Nephron progenitor cell (in vitro differentiated cells): Measurements from ENCODE around the gene TNFRSF14.
A peak's percentile ranks its signal among the peaks of the same experiment; 100 is the strongest.
"Not testable (repeated sequence)": the region's sequence is repeated elsewhere in the genome, so short reads cannot be mapped to it uniquely, and the experiment has no call there.

ENCODE experiments used
- DNase-seq: peaks from one replicate; pipeline ENCODE4 v3.0.0; 2021
- H3K27ac Mint-ChIP-seq: 2 replicates; pipeline ENCODE4 v1.8.0; 2021; ENCODE audit warnings: mild to moderate bottlenecking, moderate library complexity, mixed read lengths
- H3K27me3 Mint-ChIP-seq: 2 replicates; pipeline ENCODE4 v1.8.0; 2021; ENCODE audit warnings: mild to moderate bottlenecking, low read depth, mixed read lengths; ENCODE audit not compliant: poor library complexity
- H3K36me3 Mint-ChIP-seq: 2 replicates; pipeline ENCODE4 v1.8.0; 2021; ENCODE audit warnings: low read depth, mixed read lengths
- H3K4me1 Mint-ChIP-seq: 2 replicates; pipeline ENCODE4 v1.8.0; 2021; ENCODE audit warnings: mixed read lengths
- H3K4me3 Mint-ChIP-seq: 2 replicates; pipeline ENCODE4 v1.8.0; 2021; ENCODE audit warnings: mild to moderate bottlenecking, moderate library complexity, mixed read lengths
- H3K9me3 Mint-ChIP-seq: 2 replicates; pipeline ENCODE4 v1.8.0; 2021; ENCODE audit warnings: mild to moderate bottlenecking, moderate library complexity, mixed read lengths
- TF ChIP-seq, protein P1 (sequence below): fragments of 200-600 bp; sonication (generic); IDR thresholded peaks from 2 replicates; pipeline ENCODE4 v1.5.0; 2021; ENCODE audit warnings: antibody characterized with exemption

The TNFRSF14 gene

GRCh38 chr1:2547210-2548067 is 8.7 kb upstream of the TNFRSF14 start:
- Mint-ChIP-seq H3K4me3 (peak overlapping the region; percentile 71), H3K9me3 (no peaks in the 10 kb centered on the region), H3K27ac (no peak overlapping the region), H3K36me3 (no peaks in the 10 kb centered on the region), H3K27me3 (no peaks in the 10 kb centered on the region), H3K4me1 (peaks cover 44% of the 10 kb centered on the region)
- DNase-seq: no peak
- TF ChIP-seq, protein P1, sequence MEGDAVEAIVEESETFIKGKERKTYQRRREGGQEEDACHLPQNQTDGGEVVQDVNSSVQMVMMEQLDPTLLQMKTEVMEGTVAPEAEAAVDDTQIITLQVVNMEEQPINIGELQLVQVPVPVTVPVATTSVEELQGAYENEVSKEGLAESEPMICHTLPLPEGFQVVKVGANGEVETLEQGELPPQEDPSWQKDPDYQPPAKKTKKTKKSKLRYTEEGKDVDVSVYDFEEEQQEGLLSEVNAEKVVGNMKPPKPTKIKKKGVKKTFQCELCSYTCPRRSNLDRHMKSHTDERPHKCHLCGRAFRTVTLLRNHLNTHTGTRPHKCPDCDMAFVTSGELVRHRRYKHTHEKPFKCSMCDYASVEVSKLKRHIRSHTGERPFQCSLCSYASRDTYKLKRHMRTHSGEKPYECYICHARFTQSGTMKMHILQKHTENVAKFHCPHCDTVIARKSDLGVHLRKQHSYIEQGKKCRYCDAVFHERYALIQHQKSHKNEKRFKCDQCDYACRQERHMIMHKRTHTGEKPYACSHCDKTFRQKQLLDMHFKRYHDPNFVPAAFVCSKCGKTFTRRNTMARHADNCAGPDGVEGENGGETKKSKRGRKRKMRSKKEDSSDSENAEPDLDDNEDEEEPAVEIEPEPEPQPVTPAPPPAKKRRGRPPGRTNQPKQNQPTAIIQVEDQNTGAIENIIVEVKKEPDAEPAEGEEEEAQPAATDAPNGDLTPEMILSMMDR: no peak

DNA sequence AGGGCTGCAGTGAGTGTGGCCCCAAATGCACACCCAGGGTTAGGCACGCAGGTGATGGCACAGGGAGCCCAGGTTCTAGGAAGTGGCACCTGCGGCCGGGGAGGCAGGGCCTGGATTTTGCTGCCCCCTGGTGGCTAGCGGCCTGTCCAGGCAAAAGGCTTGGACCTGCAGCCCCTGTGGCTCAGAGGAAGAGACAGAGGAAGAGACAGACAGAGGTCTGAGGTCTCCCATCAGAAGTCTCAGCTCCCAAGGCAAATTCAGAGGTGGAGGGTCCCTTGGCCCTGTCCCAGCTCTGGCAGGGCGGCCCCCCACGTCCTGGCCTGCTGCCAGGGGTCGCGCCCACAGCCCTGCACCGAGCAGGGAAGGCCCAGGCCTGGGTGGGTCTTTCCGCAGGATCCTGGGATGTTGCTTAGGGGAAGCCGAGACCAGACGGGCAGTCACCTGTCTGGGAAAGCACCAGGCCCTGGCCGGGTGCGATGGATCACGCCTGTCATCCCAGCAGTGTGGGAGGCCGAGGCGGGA is 8.0 kb upstream of the TNFRSF14 start:
- TF ChIP-seq, protein P1: peak; percentile 92
- H3K4me1 Mint-ChIP-seq: peaks cover 44% of the 10 kb centered on the region
- DNase-seq: peak; percentile 88
- no peak overlapping the region for H3K4me3 Mint-ChIP-seq
- H3K9me3 Mint-ChIP-seq: no peaks in the 10 kb centered on the region
- no peaks in the 10 kb centered on the region for H3K27me3 Mint-ChIP-seq
- no peaks in the 10 kb centered on the region for H3K36me3 Mint-ChIP-seq
- no peak overlapping the region for H3K27ac Mint-ChIP-seq

- DNase-seq, H3K27ac Mint-ChIP-seq, H3K9me3 Mint-ChIP-seq, H3K4me3 Mint-ChIP-seq, H3K36me3 Mint-ChIP-seq, H3K27me3 Mint-ChIP-seq: not testable (repeated sequence)
- H3K4me1 Mint-ChIP-seq: peaks cover 44% of the 10 kb centered on the region
Observed at GRCh38 chr1:2549367-2550029, 6.7 kb upstream of the TNFRSF14 start.

DNA sequence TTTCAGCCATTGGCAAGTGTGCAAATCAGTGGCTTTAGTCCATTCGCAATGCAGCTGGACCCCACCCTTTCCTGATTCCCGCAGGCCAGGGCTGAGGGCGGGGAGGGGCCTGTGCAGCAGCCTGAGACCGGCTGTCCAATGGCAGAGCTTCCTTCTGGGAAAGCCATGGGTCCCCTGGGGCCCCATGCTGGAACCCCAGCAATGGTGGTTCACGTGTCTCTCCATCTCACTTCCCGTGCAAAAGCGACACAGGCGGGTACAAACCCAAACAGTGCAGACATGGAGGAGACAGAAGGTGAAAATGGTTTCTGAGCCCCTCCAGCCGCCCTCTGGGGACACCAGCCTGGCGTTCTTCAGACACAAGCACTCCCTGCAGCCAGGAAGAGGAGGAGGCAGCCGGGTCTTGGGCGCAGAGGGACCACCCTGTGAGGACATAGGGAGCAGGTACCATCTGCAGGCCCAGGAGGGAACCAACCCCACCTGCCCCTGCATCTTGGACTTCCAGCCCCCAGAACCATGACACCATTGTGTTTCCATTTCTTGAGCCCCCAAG is 5.8 kb upstream of the TNFRSF14 start:
- not testable (repeated sequence) for DNase-seq, H3K4me3 Mint-ChIP-seq, H3K27me3 Mint-ChIP-seq, H3K27ac Mint-ChIP-seq, H3K36me3 Mint-ChIP-seq, H3K9me3 Mint-ChIP-seq
- H3K4me1 Mint-ChIP-seq: peaks cover 37% of the 10 kb centered on the region

- DNase-seq, H3K9me3 Mint-ChIP-seq, H3K27me3 Mint-ChIP-seq, H3K36me3 Mint-ChIP-seq, H3K4me3 Mint-ChIP-seq, H3K27ac Mint-ChIP-seq: not testable (repeated sequence)
- H3K4me1 Mint-ChIP-seq: peaks cover 44% of the 10 kb centered on the region
Observed at GRCh38 chr1:2551544-2551943, 4.6 kb upstream of the TNFRSF14 start.

DNA sequence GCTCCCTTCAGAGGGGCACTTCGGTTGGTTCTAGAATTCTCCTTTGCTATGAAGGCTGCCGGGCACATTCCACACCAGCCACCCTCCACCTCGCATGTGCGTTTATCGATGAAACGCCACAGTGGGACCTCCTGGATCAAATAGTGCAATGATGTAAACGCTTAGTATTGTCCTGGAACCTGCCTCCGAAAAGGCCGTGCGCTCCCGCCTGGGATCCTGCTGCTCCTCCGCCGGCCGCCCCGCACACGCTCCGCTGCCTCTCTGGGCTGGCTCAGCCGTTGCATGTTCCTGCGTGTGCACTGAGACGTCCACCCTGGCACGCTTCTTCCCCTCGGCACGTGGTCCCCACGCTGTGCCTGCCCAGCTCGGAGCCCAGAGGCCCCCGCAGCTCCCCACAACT is 4.0 kb upstream of the TNFRSF14 start:
- no peak overlapping the region for H3K4me3 Mint-ChIP-seq
- peaks cover 10% of the 10 kb centered on the region for H3K27me3 Mint-ChIP-seq
- no peak for DNase-seq
- H3K27ac Mint-ChIP-seq: no peak overlapping the region
- peaks cover 48% of the 10 kb centered on the region for H3K4me1 Mint-ChIP-seq
- H3K36me3 Mint-ChIP-seq: no peaks in the 10 kb centered on the region
- TF ChIP-seq, protein P1: no peak
- no peaks in the 10 kb centered on the region for H3K9me3 Mint-ChIP-seq

DNA sequence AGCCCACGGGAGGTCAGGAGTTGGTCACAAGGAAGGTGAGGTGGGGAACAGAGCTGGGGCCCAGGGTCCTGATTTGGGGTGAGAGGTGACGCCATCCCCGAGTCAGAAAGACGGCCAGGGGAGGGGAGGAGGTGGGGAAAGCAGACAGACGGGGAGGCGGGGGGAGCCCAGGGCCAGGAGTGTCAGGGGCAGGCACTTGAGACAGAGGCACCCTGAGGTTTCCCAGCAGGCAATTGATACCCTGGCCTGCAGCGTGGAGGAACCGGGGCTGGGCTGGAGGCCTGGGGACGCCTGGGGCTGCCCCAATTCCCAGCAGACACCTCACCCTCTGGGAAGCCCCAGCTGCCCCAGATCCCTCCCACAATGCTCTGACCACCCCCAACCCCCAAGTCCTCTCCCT is 3.1 kb upstream of the TNFRSF14 start:
- not testable (repeated sequence) for H3K9me3 Mint-ChIP-seq, H3K27ac Mint-ChIP-seq, H3K27me3 Mint-ChIP-seq, H3K36me3 Mint-ChIP-seq, H3K4me3 Mint-ChIP-seq, DNase-seq
- H3K4me1 Mint-ChIP-seq: peaks cover 48% of the 10 kb centered on the region
